Ramos (cell line): ENCODE measurements around the gene AP1AR.
"Not testable (repeated sequence)": the region's sequence is repeated elsewhere in the genome, so short reads cannot be mapped to it uniquely, and the experiment has no call there.

Experiments
- in situ Hi-C: fragments of 300-500 bp; cut with MboI; formaldehyde crosslinking; loops from one replicate; pipeline ENCODE4 v1.14.3; 2022; ENCODE audit warnings: low sequenced_read_pairs; ENCODE audit not compliant: unreplicated experiment

AP1AR gene, protein sequence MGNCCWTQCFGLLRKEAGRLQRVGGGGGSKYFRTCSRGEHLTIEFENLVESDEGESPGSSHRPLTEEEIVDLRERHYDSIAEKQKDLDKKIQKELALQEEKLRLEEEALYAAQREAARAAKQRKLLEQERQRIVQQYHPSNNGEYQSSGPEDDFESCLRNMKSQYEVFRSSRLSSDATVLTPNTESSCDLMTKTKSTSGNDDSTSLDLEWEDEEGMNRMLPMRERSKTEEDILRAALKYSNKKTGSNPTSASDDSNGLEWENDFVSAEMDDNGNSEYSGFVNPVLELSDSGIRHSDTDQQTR

DNA sequence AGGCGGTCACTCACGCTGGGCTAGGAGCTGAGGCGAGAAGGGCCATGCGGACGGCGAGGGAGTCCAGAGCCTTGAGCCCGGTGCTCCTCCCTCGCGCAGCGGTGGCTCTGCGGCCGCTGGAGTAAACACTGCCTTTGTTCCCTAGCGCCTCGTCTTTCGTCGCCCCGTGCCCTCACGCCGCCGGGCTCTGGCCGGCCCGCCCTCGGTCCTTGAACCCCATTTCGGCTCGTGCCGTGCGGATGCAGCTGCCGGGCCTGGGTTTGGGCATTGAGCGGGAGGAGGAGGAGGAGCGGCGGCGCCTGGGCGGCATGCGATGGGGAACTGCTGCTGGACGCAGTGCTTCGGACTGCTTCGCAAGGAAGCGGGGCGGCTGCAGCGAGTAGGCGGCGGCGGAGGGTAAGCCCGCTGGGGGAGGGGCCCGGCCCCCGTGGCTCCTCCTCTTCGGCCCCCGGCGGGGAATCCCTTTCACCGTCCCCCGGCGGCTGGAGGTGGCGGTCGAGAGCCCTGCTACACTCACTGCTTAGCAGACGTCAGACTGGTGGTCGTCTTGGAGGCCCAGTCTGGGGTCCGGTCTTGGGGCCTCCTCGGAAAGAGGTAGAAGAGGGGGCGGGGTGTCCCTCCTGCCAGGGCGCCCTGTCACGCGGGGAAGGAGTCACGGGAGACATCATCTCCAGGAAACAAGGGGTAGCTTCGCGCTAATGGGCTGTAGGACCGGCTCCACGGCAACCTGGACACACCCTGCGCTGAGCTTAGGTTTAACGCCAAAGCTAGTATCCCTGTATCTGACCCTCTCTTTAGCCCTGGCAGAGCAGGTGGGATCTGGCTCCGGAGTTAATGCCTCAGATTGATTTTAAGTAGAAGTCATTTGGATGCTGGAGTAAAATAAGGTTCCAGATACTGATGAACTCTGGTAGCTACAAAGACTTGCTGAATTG is at the start of gene AP1AR:
Gene AP1AR, plus strand, starts transcription at position 9 of the 935 bp plus-strand sequence. Its CDS starts 305 bp downstream, at position 314.
- in situ Hi-C loops: loop anchor here (10.0 kb wide), 1 partner anchor 137 kb away; no protein-coding TSS in a partner anchor

DNA sequence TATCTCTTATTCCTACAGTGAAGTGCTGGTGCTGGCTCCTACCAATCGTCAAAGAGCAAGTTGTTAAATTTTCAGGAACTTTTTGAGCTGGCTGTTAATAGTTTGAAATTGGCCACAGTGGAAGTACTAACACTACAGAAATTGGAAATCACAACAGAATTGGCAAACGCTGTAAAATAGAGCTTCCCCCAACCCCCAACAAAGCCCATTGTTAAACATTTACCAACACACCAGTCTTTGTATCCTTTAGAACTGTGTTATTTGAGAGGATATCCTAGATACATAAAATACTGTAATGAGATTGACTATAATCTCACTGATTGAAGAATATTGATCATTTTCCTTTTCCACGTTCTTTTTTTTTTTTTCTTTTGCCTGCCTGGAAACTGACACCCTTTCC is 49.0 kb upstream of the AP1AR start:
- in situ Hi-C loops: no loop called here

DNA sequence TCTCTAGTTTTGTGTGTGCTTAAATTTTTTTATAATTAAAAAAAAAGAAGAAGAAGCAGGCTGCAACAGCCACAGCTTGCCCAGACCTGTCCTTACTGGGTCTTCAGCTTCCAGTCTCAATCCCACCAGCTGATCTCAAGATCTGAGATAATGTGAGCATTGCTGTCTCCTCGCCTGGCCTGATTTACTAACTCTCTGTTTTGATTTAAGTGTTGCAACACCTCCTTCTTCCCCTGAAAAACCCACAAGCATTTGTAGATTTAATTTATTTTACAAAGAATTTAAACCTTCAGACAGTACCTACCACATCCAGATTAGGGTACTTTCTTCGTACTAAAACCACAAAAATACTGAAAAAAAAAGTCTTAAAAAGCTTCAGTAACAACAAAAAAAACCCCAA is 48.3 kb upstream of the AP1AR start:
- in situ Hi-C loops: no loop called here

DNA sequence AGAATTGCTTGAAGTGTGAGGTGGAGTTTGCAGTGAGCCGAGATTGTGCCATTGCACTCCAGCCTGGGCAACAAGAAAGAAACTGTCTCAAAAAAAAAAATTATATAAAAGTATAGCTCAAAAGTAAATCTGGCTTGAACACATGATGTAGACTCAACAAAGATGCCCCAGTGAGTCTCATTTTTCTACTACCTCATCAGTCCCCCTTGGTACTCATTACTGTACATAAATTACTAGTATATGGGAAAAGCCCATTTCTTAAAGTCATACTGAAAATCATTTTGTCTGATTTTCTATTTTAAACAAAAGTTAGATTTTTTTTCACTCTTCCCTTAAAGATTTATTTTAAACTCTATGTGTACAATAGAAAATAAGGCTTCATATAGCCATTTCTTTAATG is 47.1 kb upstream of the AP1AR start:
- in situ Hi-C loops: no loop called here

DNA sequence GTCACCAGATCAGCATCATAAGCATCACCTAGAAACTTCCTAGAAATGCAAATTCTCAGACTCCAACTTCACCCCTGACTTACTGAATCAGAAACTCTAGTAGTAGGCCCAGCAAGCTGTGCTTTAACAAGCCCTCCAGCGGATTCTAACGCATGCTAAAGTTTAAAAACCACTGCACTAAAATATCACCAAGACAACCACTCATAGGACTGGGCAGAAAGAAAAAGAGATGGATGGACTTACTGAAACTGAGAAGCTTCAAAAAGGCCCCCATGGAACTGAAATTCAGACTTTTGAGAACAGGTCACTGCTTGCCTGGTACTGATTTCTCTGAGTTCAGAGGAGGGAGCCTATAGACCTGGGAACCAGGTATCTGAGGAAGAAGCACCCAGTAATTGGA is 46.3 kb upstream of the AP1AR start:
- in situ Hi-C loops: no loop called here

DNA sequence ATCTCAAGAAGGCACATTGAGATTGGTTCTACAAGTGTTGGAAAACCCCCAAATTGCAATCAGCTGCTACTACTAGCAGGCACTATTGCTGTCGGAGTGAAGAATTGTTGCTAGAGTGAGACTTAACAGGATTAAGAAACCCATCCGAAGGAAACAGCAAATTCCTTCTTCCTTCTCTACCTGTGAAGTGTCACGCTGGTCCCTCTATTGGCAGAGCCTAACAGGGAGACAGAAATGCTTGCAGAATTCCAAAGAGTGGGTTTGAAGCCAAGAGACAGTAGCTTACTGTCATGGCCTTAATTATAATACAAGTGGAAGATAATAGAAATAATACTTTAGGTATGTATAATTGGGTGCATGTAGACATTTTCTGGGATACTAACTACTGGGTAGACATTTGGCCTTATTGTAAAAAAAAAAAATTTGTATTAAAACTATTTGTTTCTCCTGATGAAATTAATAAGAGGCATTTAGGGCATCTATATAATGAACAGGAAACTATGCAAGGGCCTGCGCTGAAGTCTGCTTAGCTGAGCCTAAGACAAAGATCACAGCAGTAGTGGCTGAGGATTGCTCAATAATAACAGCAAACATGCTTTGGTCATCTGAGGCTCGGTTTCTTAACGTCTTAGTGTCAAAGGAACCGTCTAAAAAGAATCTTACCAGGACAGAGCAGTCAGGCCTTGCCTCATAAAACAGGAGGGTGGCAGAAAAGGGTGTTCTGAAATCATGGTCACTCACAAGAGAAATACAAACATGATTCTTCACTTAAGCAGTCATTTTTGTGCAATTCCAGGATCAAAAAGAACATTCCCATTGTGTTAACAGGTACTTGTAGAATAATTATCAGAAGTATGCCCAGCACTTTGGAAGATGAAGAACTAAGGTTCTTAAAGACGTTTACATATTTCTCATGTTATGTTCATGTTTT is 45.6 kb upstream of the AP1AR start:
- in situ Hi-C loops: no loop called here

DNA sequence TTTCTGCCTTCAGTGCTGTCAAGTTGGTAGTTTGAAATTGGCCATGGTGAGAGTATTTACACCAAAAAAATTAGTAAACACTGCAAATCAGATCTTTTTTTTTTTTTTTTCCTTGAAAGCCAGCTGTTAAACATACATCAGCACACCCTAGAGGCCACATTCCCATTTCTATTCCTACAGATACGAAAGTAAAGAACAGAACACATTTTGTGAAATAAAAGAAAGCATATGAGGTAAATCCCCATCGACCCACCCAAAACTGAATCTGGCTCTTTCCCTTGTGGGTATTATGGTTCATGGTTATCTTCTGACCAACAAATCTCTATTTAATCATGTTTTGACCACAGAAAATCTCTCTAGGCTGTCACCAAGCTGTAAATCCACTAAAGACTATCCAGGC is 41.8 kb upstream of the AP1AR start:
- in situ Hi-C loops: no loop called here

DNA sequence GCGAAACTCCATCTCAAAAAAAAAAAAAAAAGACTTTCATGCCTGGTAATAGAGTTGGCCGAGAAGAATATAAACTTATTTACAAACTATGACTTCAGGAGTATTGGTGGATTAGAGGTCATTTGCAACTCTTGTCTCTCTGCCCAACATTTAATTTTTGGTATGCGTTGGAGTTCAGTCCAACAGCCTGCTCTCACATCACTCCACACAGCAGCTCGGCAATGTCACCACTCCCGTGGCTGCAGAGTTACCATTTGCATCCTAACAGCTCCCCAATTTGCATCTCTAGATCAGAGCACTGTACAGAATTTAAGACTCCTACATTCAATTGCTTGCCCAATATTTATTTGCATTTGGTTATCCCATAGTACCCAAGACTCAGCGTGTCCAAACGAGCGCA is 40.9 kb upstream of the AP1AR start:
- in situ Hi-C loops: no loop called here

DNA sequence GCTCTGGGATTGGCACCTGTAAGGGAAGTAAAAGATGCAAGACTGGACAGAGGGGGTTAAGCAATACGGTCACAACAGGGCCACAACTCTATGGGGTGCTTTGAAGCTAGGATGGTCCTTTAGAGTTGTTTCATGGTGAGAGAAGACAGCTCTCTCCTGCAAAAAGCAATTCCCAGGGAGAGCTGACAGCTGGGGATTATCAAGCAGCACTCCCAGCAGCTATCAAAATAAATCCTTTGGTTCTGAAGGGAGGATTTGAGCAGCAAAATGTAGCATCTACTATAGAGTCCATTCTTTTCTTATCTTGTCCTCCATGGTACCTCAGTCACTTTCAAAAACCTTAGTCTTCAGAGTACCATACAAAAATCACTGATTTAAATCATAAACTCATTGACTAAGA is 35.1 kb upstream of the AP1AR start:
- in situ Hi-C loops: no loop called here

DNA sequence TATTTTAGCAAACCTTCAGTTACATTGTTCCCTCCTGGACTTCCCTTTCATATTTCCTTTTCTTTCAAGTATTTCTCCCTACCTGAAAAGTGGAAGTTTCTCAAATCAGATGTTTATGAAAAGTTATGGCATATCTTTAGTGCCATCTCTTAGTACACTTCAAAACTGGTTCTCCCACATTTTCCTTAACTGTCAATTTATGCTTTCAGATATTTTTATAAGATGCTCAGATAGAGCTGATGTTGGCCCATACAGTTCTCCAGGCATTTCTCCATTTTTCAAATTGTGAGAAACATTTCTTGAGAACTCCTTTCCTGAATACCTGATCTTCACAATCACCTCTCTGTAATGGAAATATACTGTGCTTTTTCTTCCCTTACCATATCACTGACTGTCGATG is 32.5 kb upstream of the AP1AR start:
- in situ Hi-C loops: no loop called here

DNA sequence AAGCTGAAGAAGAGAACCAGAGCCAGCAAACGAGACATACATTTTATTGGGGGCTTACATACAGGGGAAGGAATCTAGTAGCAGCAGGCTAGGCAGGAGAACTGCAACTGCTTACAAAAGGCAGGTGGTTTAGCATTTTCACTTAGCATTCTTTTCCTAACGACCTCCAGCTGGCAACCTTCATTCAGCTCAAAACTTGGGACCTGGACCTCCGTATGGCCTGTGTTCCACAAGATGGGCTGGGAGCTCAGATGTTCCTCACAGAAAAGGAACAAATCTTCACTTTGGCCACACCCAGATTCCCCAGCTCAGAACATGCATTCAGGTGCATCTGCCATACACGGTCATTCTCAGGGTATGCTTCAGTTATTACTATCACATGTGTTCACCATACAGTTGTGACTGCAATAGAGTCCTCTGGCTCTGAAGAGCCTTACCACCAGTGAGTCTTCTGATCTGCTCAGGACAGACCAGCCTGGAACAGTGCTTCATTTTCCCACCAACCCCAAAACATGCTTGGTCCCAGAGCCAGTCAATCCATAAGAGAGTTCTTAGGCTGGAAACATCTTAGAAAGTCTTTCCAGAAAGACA is 29.6 kb upstream of the AP1AR start:
- in situ Hi-C loops: no loop called here

DNA sequence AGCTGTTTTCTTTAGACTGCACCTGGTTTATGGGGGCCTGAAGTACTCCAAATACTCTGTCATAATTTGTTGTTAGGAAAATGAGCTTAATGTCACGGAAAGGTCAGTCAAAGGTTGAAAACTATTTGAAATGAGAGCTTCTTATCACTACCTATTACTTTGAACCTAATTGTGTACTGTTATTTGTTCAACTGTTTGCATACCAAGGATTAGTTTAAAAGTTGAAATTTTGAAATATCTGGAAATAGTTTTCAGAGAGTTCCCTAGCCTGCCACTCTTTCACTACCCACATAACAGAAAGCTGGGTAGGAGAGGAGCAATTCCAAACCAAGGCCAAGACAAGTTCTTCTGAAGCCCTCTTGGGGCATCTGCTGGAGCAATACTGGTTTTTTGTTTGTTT is 28.0 kb upstream of the AP1AR start:
- in situ Hi-C loops: no loop called here

DNA sequence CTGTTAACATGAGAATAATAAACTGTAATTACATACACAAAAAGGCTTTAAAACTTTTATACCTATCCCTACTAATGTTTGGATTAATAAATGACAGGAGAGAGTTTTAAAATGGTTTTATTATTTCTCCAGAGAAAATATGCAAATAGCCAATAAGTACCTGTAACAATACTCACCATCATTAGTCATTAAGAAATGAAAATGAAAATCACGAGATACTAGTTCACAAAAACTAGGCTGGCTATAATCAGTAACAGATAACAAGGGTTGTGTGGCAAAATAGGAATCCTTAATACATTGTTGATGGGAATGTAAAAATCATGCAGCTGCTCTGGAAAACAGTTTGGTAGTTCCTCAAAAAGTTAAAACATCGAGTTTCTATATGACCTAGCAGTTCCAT is 25.2 kb upstream of the AP1AR start:
- in situ Hi-C loops: no loop called here

DNA sequence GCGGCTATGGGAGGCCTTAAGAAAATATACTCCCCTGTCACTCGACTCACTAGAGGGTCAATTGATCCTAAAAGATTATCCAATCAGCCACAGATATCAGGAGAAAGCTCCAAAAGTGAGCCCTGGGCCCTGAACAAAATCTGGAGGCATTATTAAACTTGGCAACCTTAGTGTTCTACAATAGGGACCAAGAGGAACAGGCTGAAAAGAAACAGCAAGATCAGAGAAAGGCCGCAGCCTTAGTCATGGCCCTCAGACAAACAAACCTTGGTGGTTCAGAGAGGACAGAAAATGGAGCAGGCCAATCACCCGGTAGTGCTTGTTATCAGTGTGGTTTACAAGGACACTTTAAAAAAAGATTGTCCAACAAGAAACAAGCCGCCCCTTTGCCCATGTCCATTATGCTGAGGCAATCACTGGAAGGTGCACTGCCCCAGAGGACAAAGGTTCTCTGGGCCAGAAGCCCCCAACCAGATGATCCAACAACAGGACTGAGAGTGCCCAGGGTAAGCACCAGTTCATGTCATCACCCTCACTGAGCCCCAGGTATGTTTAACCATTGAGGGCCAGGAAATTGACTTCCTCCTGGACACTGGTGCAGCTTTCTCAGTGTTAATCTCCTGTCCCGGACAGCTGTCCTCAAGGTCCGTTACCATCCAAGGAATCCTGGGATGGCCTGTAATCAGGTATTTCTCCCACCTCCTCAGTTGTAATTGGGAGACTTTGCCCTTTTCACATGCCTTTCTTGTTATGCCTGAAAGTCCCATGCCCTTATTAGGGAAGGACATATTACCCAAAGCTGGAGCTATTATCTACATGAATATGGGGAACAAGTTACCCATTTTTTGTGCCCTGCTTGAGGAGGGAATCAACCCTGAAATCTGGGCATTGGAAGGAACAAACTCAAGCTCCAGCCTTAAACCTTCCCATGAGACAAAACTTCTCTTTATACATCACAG is 23.2 kb upstream of the AP1AR start:
- in situ Hi-C loops: not testable (repeated sequence)

DNA sequence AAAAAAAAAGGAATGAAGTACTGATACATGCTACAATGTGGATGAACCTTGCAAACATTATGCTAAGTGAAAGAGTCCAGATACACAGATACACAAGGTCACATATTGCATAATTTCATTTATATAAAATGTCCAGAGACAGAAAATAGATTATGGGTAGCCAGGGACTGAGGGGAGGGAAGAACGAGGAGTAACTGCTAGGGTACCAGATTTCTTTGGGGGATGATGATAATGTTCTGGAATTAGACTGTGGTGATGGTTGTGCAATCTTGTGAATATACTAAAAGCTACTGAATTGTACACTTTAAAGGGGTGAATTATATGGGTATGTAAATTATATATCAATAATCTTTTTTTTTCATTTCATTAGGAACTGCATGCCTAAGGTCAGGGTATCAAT is 20.8 kb upstream of the AP1AR start:
- in situ Hi-C loops: loop anchor here (10.0 kb wide), 1 partner anchor 314 kb away; no protein-coding TSS in a partner anchor

DNA sequence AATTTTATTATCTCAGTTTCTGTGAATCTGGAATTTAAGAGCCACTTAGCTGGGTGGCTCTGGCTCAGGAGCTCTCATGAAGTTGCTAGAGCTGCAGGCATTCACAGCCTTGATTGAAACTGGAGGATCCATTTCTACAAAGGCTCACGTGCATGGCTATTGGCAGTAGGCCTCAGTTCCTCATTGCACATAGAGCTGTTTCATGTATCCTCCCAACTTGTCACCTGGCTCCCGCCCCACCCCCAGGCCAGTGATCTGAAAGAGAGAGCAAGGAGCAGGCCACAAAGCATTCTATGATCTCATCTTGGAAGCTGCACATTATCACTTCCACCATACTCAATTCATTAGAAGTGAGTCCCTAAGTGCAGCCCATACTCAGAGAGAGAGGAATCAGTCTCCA is 18.5 kb upstream of the AP1AR start:
- in situ Hi-C loops: loop anchor here (10.0 kb wide), 1 partner anchor 312 kb away; no protein-coding TSS in a partner anchor

DNA sequence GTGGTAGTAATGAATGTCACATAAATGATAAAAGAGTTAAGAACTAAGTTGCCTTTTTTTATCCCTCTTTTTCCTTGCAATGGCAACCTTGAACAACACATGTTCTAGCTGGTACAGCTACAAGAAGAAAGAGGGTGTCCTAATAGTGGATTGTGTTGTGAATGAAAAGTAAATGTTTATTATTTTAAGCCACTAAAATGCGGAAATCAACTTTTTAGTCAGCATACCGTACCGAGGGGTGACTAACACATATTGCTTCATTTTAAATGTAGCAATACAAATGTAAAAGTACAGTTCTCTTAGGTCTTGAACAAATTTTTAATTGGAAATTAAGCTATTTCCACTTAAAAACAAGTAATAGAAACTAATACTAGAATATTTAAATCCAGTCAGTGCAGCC is 17.7 kb upstream of the AP1AR start:
- in situ Hi-C loops: loop anchor here (10.0 kb wide), 1 partner anchor 311 kb away; no protein-coding TSS in a partner anchor

DNA sequence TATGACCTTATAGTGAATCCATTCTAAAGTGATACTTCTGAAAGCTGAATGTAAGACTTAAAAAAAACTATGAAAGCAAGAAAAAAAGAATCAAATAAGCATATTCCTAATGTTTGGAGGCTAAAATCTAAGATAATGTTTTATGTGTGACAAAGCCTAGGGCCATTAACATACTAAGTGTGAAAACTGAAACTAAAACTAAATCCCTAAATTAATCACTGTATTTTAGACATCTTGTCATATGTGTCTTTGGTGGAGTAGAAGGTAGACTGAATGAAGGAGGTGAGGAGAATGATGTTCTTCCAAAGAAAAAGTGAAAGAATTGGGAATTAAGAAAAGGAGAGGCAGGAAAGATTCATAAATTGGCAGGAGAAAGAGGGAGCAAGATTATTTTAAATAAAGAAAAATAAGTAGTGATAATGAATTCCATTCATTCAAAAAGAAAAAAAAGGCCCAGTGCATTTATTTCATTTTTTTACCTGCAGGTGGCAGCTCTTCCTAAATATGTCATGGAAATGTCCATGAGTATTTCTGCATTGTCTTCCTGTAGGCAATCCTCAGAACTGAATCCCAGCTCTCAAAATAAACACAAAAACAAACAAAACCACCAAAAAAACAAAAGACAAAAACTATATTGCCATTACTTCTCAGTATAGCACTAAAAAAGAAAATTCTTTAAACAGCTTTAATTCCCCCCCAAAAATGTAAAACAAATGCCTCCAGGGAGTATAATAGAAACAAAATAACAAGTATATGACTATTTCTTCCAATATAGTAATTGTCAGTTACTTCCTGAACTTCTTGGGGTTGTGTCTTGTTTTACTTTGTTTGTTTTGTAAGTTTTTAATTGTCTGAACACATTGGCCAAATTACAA is 17.0 kb upstream of the AP1AR start:
- in situ Hi-C loops: loop anchor here (10.0 kb wide), 1 partner anchor 310 kb away; no protein-coding TSS in a partner anchor
